Measurements from ENCODE around the gene KRT81.
"Not testable (repeated sequence)": the region's sequence is repeated elsewhere in the genome, so short reads cannot be mapped to it uniquely, and the experiment has no call there.

The KRT81 gene

DNA sequence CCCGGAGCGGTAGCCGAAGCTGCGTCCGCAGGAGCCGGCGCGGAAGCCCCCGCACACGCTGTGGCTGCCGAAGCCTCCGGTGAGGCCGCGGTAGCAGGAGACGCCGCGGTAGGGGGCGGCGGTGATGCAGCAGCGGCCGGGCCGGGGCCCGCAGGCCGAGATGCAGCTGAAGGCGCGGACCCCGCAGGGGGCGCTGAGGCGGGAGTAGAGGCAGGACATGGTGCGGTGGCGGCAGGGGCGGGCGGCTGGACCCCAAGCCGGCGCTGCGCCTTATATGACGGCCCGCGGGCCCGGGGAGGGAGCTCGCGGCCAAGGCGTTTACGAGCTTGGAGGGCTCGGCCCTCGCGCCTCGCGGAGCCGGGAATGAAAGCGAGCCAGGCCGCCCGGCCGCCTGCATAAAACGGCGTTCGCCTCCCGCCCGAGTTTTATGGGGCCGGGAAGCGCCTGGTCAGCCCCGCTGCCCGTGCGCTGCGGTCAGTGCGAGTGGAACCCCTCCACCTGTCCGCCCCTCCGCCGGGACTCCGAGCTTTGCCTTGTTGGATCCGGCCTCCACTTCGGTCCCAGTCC lies 32.9 kb downstream of the KRT81 start:
- no peak for DNase-seq (ENCODE audit: extremely low spot score)
- no peak for TF ChIP-seq CTCF (IDR thresholded peaks at IDR 0.05; ENCODE audit: control extremely low read depth, extremely low read depth, low read depth, missing control alignments)
- ChIA-PET CTCF (interaction anchor here (1.0 to 1.6 kb wide), 2 partner anchors 21 to 69 kb away, joined by 3 to 5 read pairs; no protein-coding TSS in a partner anchor), POLR2A (no interaction called here)

DNA sequence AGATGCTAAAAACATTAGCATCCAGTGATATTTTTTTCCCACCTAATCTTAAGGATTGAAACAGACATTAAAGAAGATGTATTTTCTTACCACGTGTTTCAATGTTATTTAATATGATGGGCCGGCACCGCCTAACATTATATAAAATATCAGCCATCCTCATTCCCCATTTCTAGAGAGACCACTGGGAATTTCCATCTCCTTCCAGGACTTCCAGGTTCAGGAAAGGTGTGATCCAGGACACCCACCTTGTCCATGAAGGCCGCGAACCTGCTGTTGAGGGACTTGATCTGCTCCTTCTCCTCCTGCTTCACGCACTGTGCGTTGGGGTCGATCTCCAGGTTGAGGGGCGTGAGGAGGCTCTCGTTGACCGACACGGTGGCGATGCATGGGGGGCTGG lies 33.4 kb downstream of the KRT81 start:
- POLR2A ChIA-PET: not testable (repeated sequence)

GRCh38 chr12:52257074-52257551 lies 34.2 kb downstream of the KRT81 start:
- no peak for TF ChIP-seq CTCF (IDR thresholded peaks at IDR 0.05; ENCODE audit: control extremely low read depth, extremely low read depth, low read depth, missing control alignments)
- DNase-seq (ENCODE audit: extremely low spot score): no peak
- POLR2A ChIA-PET: no interaction called here
- CTCF ChIA-PET: interaction anchor here (1.4 to 2.5 kb wide), 2 partner anchors 22 to 35 kb away, joined by 3 to 15 read pairs; no protein-coding TSS in a partner anchor

More for the DNA sequence above, 33.4 kb downstream of the KRT81 start:
- DNase-seq (ENCODE audit: extremely low spot score): not testable (repeated sequence)
- CTCF ChIA-PET: interaction anchor here (1.4 to 1.6 kb wide), 2 partner anchors 21 to 36 kb away, joined by 3 to 5 read pairs; no protein-coding TSS in a partner anchor

GRCh38 chr12:52256584-52256935 lies 34.8 kb downstream of the KRT81 start:
- CTCF ChIA-PET: interaction anchor here (1.4 to 2.5 kb wide), 2 partner anchors 22 to 35 kb away, joined by 3 to 15 read pairs; no protein-coding TSS in a partner anchor
- no peak for DNase-seq (ENCODE audit: extremely low spot score)
- no peak for TF ChIP-seq CTCF (IDR thresholded peaks at IDR 0.05; ENCODE audit: control extremely low read depth, extremely low read depth, low read depth, missing control alignments)
- POLR2A ChIA-PET: no interaction called here

DNA sequence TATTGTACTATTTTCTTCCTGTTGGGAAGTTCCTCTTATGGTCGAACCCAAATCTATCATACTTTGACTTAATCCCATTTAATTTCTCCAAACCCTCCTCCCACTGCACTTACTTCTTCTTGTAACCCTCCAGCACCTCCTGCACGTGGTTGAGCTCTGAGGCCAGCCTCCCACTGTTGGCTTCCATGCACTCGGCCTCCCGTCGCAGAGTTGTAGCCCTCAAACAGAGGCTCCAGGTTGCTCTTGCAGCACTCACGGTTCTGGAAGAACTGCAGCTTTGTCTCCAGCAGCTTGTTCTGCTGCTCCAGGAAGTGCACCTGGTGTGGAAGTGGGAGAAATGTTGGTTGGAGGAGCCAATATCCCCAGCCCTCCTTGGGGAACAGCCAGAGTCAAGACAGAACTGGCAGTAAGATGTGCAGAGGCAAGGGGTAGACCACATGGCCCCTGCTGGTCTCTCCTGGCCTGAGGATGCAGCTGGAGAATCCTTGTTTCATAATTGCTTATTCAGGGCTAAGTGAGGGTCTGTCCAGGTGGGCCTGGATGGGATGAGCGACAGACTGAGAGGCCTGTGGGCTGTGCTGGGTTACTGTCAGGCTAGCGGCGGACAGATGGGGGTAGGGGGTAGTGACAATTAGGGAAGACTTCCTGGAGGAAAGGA lies 35.3 kb downstream of the KRT81 start:
- TF ChIP-seq CTCF (IDR thresholded peaks at IDR 0.05; ENCODE audit: control extremely low read depth, extremely low read depth, low read depth, missing control alignments): no peak
- CTCF ChIA-PET: interaction anchor here (2.5 kb wide), 1 partner anchor 23 kb away, joined by 15 read pairs; no protein-coding TSS in a partner anchor
- POLR2A ChIA-PET: no interaction called here
- no peak for DNase-seq (ENCODE audit: extremely low spot score)

- ChIA-PET CTCF (interaction anchor here (0.7 to 2.5 kb wide), 2 partner anchors 23 to 24 kb away, joined by 3 to 15 read pairs; no protein-coding TSS in a partner anchor), POLR2A (no interaction called here)
- TF ChIP-seq CTCF (IDR thresholded peaks at IDR 0.05; ENCODE audit: control extremely low read depth, extremely low read depth, low read depth, missing control alignments): no peak
- DNase-seq (ENCODE audit: extremely low spot score): no peak
Observed at GRCh38 chr12:52254965-52255751, 36.2 kb downstream of the KRT81 start.

All from GM10248 (cell line).